ENCODE data around the gene MMP13. TPM values are rescaled to one million over a fixed set of nuclear protein-coding genes. Genes with fewer than 3 reads are reported as not detected.

Gene MMP13
- total RNA-seq, 3 donors from 2014 or later (not counting 1 experiment from before 2014, with no cell fraction given) = not detected

DNA sequence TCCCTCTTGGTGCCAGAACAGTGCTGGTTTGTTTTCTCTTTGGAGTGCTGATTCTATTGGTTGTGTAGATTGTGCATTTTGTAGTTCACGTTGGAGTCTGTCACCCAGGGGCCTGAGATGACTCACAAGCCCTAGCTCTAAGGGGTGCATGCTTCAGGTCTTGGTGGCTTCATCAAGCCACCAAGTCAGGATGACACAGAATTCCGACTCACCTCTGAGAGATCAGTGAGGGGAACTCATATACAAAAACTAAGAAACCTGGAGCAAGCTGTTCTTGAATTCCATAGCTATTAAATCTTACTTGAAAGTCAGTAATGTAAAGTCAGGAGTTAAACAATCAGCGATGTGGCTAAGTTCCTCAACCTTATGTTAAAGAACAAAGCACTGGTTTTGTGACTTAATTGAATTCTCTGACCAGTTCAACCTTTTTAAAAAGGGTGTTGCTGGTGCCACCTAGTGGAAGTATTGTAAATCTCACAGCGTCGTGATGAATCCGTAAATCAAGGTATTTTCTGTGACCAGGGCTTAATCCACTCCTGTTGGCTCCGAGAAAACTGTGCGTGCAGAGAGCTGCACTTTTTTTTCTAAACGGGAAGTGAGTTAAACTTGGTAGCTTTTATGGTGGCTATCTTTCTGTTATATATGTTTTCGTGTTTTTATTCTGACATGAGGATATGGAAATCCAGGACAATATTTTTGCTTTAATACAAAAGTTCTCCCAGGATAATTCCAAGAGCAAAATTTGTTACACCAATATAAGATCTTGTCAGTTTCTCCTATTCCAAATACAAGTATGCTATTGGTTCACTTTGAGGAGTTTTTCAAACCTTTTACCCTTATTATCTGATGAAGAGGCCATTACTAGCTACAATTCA is 14.6 kb downstream of the MMP13 start:
- no peak overlapping the region for H3K27ac Mint-ChIP-seq
- H3K4me3 Mint-ChIP-seq = no peak overlapping the region

DNA sequence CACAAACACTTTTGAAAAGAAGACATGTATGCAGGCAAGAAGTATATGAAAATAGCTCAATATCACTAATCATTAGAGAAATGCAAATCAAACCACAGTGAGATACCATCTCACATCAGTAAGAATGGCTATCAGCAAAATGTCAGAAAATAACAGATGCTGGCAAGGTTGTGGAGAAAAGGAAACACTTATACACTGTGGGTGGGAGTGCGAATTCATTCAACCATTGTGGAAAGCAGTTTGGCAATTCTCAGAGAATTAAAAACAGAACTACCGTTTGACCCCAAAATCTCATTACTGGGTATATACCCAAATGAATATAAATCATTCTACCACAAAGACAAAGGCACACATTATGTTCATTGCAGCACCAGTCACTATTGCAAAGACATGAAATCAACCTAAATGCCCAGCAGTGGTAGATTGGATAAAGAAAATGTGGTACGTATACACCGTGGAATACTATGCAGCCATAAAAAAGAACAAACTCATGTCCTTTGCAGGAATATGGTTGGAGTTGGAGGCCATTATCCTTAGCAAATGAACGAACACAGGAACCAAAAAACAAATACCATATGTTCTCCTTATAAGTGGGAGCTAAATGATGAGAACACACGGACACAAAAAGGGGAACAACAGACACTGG is 18.5 kb downstream of the MMP13 start:
- Histone ChIP-seq H3K27ac (ENCODE audit: low read length) (no peak overlapping the region), H3K4me1 (ENCODE audit: control insufficient read depth, insufficient read depth, low read length) (no peaks in the 10 kb centered on the region), H3K4me3 (ENCODE audit: low read length) (no peak overlapping the region), H3K9me3 (ENCODE audit: control insufficient read depth, insufficient read depth, low read length) (no peaks in the 10 kb centered on the region), H3K36me3 (ENCODE audit: control insufficient read depth, insufficient read depth, low read length) (no peaks in the 10 kb centered on the region), H3K27me3 (ENCODE audit: control insufficient read depth, insufficient read depth, low read length) (no peaks in the 10 kb centered on the region)
- no peaks in the 10 kb centered on the region for H3K36me3 Mint-ChIP-seq
- no peak overlapping the region for H3K4me3 Mint-ChIP-seq
- intact Hi-C loops (cut with micrococcal nuclease) = no loop called here
- no peak overlapping the region for H3K27ac Mint-ChIP-seq
- 95% methylated on average over 3 of the region's 6 CpGs for WGBS (ENCODE audit: insufficient coverage)
- DNase-seq (no peak), ATAC-seq (no peak)
- H3K27me3 Mint-ChIP-seq (ENCODE audit: low read depth in 2 of 2) = peaks cover 0 to 4% of the 10 kb centered on the region in 2 donors
- TF ChIP-seq, protein P1, sequence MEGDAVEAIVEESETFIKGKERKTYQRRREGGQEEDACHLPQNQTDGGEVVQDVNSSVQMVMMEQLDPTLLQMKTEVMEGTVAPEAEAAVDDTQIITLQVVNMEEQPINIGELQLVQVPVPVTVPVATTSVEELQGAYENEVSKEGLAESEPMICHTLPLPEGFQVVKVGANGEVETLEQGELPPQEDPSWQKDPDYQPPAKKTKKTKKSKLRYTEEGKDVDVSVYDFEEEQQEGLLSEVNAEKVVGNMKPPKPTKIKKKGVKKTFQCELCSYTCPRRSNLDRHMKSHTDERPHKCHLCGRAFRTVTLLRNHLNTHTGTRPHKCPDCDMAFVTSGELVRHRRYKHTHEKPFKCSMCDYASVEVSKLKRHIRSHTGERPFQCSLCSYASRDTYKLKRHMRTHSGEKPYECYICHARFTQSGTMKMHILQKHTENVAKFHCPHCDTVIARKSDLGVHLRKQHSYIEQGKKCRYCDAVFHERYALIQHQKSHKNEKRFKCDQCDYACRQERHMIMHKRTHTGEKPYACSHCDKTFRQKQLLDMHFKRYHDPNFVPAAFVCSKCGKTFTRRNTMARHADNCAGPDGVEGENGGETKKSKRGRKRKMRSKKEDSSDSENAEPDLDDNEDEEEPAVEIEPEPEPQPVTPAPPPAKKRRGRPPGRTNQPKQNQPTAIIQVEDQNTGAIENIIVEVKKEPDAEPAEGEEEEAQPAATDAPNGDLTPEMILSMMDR (IDR thresholded peaks at IDR 0.05) = no peak
- no peaks in the 10 kb centered on the region for H3K9me3 Mint-ChIP-seq
- peaks cover 0 to 6% of the 10 kb centered on the region in 2 donors for H3K4me1 Mint-ChIP-seq

More for the DNA sequence above, 14.6 kb downstream of the MMP13 start:
- Mint-ChIP-seq H3K36me3 (no peaks in the 10 kb centered on the region), H3K4me1 (peaks cover 0 to 6% of the 10 kb centered on the region in 2 donors), H3K9me3 (no peaks in the 10 kb centered on the region), H3K27me3 (ENCODE audit: low read depth in 2 of 2) (no peaks in the 10 kb centered on the region)
- peak in 1 of 3 donors; percentile 54 for ATAC-seq
- H3K4me3 ChIP-seq (ENCODE audit: low read length) = no peak overlapping the region
- TF ChIP-seq, protein P1 (IDR thresholded peaks at IDR 0.05) = peak; percentile 72
- DNase-seq = peak in 1 of 2 donors; percentile 62
- intact Hi-C loops (cut with micrococcal nuclease) = no loop called here
- no peaks in the 10 kb centered on the region for H3K27me3 ChIP-seq (ENCODE audit: control insufficient read depth, insufficient read depth, low read length)
- H3K36me3 ChIP-seq (ENCODE audit: control insufficient read depth, insufficient read depth, low read length) = no peaks in the 10 kb centered on the region
- WGBS (ENCODE audit: insufficient coverage) = 23% methylated on average over 9 of the region's 10 CpGs
- no peaks in the 10 kb centered on the region for H3K9me3 ChIP-seq (ENCODE audit: control insufficient read depth, insufficient read depth, low read length)
- no peak overlapping the region for H3K27ac ChIP-seq (ENCODE audit: low read length)
- H3K4me1 ChIP-seq (ENCODE audit: control insufficient read depth, insufficient read depth, low read length) = no peaks in the 10 kb centered on the region

DNA sequence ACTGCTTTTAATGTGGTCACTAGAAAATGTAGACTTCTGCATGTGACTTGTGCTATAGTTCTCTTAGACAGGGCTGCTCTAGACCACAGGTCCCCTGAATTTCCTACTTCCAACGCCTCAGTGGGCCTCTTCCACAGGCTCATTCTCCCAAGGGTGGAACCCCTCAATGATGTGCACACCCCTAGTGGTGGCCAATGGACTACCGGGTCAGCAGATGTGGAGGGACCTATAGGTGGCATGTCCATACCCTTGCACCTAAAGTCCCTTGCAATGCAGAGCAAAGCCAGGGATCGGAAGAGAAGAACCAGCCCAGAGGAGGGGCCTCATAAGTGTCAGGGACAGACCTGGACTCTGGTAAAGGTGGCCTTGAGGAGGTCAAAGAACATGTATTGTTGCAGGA is 20.0 kb downstream of the MMP13 start:
- H3K4me1 ChIP-seq (ENCODE audit: control insufficient read depth, insufficient read depth, low read length) = no peaks in the 10 kb centered on the region
- H3K36me3 ChIP-seq (ENCODE audit: control insufficient read depth, insufficient read depth, low read length) = no peaks in the 10 kb centered on the region
- H3K9me3 ChIP-seq (ENCODE audit: control insufficient read depth, insufficient read depth, low read length) = no peaks in the 10 kb centered on the region
- intact Hi-C loops (cut with micrococcal nuclease) = no loop called here
- Mint-ChIP-seq H3K36me3 (no peaks in the 10 kb centered on the region), H3K4me1 (no peaks in the 10 kb centered on the region), H3K9me3 (no peaks in the 10 kb centered on the region), H3K27me3 (ENCODE audit: low read depth in 2 of 2) (peaks cover 0 to 4% of the 10 kb centered on the region in 2 donors), H3K27ac (no peak overlapping the region), H3K4me3 (no peak overlapping the region)
- ATAC-seq (no peak), DNase-seq (no peak)
- H3K27ac ChIP-seq (ENCODE audit: low read length) = no peak overlapping the region
- no peaks in the 10 kb centered on the region for H3K27me3 ChIP-seq (ENCODE audit: control insufficient read depth, insufficient read depth, low read length)
- TF ChIP-seq, protein P1 (IDR thresholded peaks at IDR 0.05) = no peak
- WGBS (ENCODE audit: insufficient coverage) = 86% methylated on average over 3 of the region's 3 CpGs
- H3K4me3 ChIP-seq (ENCODE audit: low read length) = no peak overlapping the region

All from natural killer cell (primary cell).